HS-5 (cell line): Measurements from ENCODE around the gene GFOD2.

Experiments
- DNase-seq: peaks from one replicate; pipeline ENCODE4 v3.0.0-alpha.2; 2012; ENCODE audit warnings: low read depth

GFOD2 gene

GRCh38 chr16:67641779-67642708 is 77.1 kb downstream of the GFOD2 start:
- DNase-seq: no peak

GRCh38 chr16:67637625-67638024 is 81.5 kb downstream of the GFOD2 start:
- DNase-seq: no peak

- no peak for DNase-seq
Measured at GRCh38 chr16:67636713-67637112, 82.4 kb downstream of the GFOD2 start.

- DNase-seq: no peak
Measured at GRCh38 chr16:67632415-67633172, 86.5 kb downstream of the GFOD2 start.

- no peak for DNase-seq
Measured at GRCh38 chr16:67628216-67628615, 90.9 kb downstream of the GFOD2 start.
